A172 (cell line): ENCODE measurements around the gene SMAD3. TPM values are rescaled to one million over a fixed set of nuclear protein-coding genes. Genes with fewer than 3 reads are reported as not detected.
"Not testable (repeated sequence)": the region's sequence is repeated elsewhere in the genome, so short reads cannot be mapped to it uniquely, and the experiment has no call there.

Source experiments
- DNase-seq: peaks from one replicate; pipeline ENCODE4 v3.0.0-alpha.2; 2015; ENCODE audit warnings: low spot score
- total RNA-seq: library from RNA; depleted of rRNA; stranded (reverse); fragments of >200 nt; shearing (Covaris generic); gene quantifications from 2 replicates; pipeline ENCODE4 v1.2.3, GENCODE V29; 2014

The SMAD3 gene
- total RNA-seq, 1 experiment from 2014 or later: 7.2 TPM

- DNase-seq: no peak
Observed at GRCh38 chr15:67142092-67142766, 76.8 kb downstream of the SMAD3 start.

GRCh38 chr15:67142767-67143100 is 77.3 kb downstream of the SMAD3 start:
- peak; percentile 51 for DNase-seq

- DNase-seq: no peak
Observed at GRCh38 chr15:67143646-67144045, 78.2 kb downstream of the SMAD3 start.

- DNase-seq: no peak
Observed at GRCh38 chr15:67144609-67145311, 79.4 kb downstream of the SMAD3 start.

DNA sequence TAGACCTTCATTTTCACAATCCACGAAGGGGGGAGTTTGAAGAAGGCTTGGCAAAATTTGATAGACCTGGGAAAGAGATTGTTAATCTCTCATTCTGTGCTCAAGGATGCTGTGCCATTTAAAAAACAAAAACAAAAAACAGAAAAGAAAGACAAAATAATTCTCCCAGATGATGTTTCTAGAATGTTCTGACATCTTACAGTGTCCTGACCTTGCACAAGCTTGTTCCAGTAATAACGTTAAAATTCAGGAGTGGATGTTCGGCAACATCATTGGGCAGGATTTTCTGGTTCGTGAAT is 79.9 kb downstream of the SMAD3 start:
- no peak for DNase-seq

- no peak for DNase-seq
Observed at GRCh38 chr15:67145710-67146109, 80.3 kb downstream of the SMAD3 start.

- DNase-seq: peak; percentile 51
Observed at GRCh38 chr15:67146234-67146633, 80.8 kb downstream of the SMAD3 start.

DNA sequence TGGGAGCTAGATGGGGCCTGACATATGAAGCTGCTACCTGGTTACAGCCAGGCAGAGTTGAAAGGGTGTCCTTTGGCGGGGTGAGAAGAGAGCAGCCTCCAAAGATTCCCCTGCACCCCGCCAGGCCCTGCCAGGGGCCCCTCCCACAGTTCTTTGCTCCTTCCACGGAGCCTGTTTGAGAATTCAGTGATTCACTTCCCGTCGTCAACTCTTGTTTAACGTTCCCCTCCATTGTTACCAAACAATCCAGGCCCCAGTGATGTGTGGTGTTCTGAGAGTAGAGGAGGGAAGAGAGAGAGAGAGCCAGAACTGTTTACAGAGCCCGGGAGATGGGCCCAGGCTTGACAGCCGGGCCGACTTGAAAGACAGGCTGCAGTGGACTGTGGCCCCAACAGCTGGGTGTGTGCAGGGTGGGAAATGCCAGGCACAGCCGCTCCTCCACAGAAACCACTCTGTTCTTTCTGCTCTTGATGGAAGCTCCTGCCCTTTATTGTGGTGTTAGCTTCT is 81.5 kb downstream of the SMAD3 start:
- peak; percentile 62 for DNase-seq

GRCh38 chr15:67147396-67147949 is 82.1 kb downstream of the SMAD3 start:
- DNase-seq: no peak

DNA sequence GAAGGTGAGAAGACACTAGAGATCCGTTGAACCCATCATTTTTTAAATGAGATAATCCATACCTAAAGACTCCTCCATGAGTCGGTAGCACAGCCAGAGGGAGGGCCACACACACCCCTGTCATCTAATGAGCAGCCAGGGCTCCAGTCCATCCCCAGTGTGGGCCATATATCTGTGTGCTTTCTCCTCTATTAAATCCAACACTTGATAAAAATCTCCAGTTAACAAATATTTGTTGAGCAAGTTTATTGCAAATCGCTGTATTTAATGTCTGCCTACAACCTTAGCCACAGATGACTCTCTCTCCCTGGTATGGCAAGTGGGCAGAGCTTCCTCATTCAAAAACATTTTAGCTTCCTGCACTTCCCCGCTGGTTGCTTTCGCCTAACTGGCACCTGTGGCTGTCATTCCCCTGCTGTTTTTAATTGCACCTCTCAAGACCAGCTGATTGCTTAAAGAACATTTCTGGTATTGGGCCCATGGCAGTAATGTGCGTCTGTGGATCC is 82.8 kb downstream of the SMAD3 start:
- DNase-seq: peak; percentile 87

- no peak for DNase-seq
Observed at GRCh38 chr15:67149068-67149772, 83.8 kb downstream of the SMAD3 start.

DNA sequence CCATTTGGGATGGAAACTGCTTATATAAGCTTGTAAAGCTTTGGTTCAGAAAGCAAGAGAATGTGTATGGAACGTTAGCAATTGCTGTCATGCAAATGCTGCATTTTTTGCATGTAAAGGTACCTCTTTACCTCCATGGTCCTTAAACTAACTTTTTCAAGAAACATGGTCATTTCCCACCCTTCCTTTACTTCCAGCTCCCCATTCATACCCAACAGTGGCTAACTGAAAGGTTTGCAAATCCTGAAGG is 84.3 kb downstream of the SMAD3 start:
- DNase-seq: no peak

DNA sequence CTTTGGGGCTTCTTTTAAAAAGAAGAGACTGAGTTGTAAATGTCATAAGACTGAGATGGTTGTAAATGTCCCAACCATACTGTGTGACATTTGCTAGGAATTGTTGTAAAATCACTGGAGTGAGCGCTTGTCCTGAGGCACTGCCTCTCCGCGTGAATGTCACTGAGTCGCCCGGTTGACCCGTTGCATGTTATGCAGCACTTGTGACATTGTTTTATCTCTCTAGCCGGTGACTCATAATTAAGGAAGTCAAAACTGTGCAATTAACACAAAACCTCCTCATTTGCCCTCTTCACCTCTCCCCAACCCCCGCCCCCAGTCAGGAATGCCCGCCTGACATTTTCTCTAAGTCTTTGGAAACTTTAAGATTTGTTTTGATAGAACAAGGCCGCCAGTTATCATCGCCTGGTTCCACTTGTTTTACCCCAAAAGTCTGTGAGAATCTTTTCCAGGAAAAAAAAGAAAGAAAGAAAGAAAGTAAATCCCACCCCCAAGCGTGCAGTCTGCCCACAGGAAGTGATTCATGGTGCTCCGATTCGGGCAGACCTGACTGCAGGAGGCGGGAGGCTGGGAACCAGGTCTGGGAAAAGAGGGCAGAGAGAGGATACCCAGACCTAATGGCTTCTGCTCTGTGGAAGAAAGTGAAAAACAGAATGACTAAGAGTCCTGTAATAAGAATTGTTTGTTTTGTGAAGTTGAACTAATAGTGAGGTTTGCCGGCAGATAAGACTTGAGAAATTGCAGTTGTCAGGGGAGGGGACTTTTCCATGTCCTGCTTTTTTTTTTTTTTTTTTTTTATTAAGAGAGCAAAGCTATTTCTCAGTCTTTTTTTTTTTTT is 84.8 kb downstream of the SMAD3 start:
- peak; percentile 98 for DNase-seq

GRCh38 chr15:67152429-67152828 is 87.0 kb downstream of the SMAD3 start:
- DNase-seq: no peak

- not testable (repeated sequence) for DNase-seq
Observed at GRCh38 chr15:67153044-67153443, 87.6 kb downstream of the SMAD3 start.

GRCh38 chr15:67154249-67154648 is 88.8 kb downstream of the SMAD3 start:
- DNase-seq: no peak

- DNase-seq: no peak
Observed at GRCh38 chr15:67156426-67156825, 91.0 kb downstream of the SMAD3 start.

GRCh38 chr15:67156834-67157233 is 91.4 kb downstream of the SMAD3 start:
- DNase-seq: no peak

- no peak for DNase-seq
Observed at GRCh38 chr15:67157521-67158252, 92.3 kb downstream of the SMAD3 start.

DNA sequence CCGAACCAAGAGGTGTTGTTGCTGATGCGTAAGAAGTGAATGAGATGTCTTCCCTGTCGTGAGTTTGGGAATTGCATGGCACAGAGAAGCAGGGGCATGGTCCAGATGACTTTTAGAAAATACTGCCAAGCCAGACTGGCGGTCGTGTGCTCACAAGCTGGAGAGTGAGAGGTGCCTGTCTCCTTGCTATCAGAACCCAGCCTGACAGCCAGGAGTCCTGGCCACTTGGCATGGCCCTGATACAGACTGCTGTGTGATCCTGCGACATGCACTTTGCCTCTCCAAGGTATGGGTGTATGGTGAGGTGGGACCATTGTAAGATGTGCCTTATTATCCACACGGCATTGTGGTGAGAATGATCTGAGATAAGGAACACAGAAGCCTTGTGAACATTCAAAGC is 93.0 kb downstream of the SMAD3 start:
- no peak for DNase-seq

- no peak for DNase-seq
Observed at GRCh38 chr15:67161412-67161811, 96.0 kb downstream of the SMAD3 start.
